SK-N-SH (cell line): ENCODE data around the gene PACSIN3. TPM values are rescaled to one million over a fixed set of nuclear protein-coding genes. Genes with fewer than 3 reads are reported as not detected.
"Not testable (repeated sequence)": the region's sequence is repeated elsewhere in the genome, so short reads cannot be mapped to it uniquely, and the experiment has no call there.

Experiments
- CTCF ChIA-PET: fragments of 300-600, 350-600 bp; formaldehyde crosslinking; extraction: SDS; loops from one replicate; lab custom pipeline; 2021; lab: Yijun Ruan, JAX
- POLR2A ChIA-PET: fragments of 350-600 bp; sonication (Branson Sonifier 250); formaldehyde crosslinking; extraction: SDS; loops from one replicate; lab custom pipeline; 2020; ENCODE audit warnings: antibody characterized with exemption, inconsistent platforms; lab: Yijun Ruan, JAX
- DNase-seq: peaks from one replicate; pipeline ENCODE4 v3.0.0; 2012
- H2AFZ ChIP-seq: fragments of 200-600 bp; sonication (generic); 2 replicates; pipeline ENCODE4 v1.8.1; 2016; ENCODE audit warnings: antibody characterized with exemption, mild to moderate bottlenecking, low read depth
- H3F3A ChIP-seq: fragments of 200-600 bp; sonication (generic); replicated peaks from 2 replicates; pipeline ENCODE3; 2016; ENCODE audit warnings: antibody characterized with exemption, mild to moderate bottlenecking; ENCODE audit not compliant: insufficient read depth
- H3K27ac ChIP-seq, 2 experiments: fragments of 200-500 bp in 1 of 2; fragments of 200-600 bp in 1 of 2; sonication (Bioruptor generic) in 1 of 2; sonication (generic), shearing (Covaris generic) in 1 of 2; 2 replicates each; pipeline versions ENCODE4 v1.5.1 to v1.6.1; 2014 to 2016; ENCODE audit warnings: low read depth in 2 of 2, inconsistent platforms in 1 of 2, low read length in 1 of 2, mild to moderate bottlenecking in 1 of 2, mixed read lengths in 1 of 2
- H3K27me3 ChIP-seq: fragments of 200-600 bp; sonication (generic), shearing (Covaris generic); 2 replicates; pipeline ENCODE4 v1.6.1; 2016; ENCODE audit warnings: mixed run types; ENCODE audit not compliant: insufficient read depth
- H3K36me3 ChIP-seq, 2 experiments: fragments of 200-500 bp in 1 of 2; fragments of 200-600 bp in 1 of 2; sonication (Bioruptor generic) in 1 of 2; sonication (generic) in 1 of 2; replicated peaks in 1 of 2; 2 replicates each; pipeline versions ENCODE3 to v1.5.1; 2014 to 2016; ENCODE audit warnings: low read length in 1 of 2, mild to moderate bottlenecking in 1 of 2; ENCODE audit not compliant: insufficient read depth in 2 of 2, control insufficient read depth in 1 of 2
- H3K4me1 ChIP-seq, 2 experiments: fragments of 200-500 bp in 1 of 2; fragments of 200-600 bp in 1 of 2; sonication (Bioruptor generic) in 1 of 2; sonication (generic), shearing (Covaris generic) in 1 of 2; 2 replicates each; pipeline versions ENCODE4 v1.5.1 to v1.6.1; 2014 to 2016; ENCODE audit warnings: low read depth in 1 of 2, low read length in 1 of 2, mixed run types in 1 of 2; ENCODE audit not compliant: insufficient read depth in 2 of 2, control insufficient read depth in 1 of 2
- H3K4me2 ChIP-seq: fragments of 200-600 bp; sonication (generic), shearing (Covaris generic); 2 replicates; pipeline ENCODE4 v1.6.1; 2017; ENCODE audit warnings: mixed run types
- H3K4me3 ChIP-seq, 2 experiments: fragments of 200-500 bp in 1 of 2; fragments of 200-600 bp in 1 of 2; sonication (Bioruptor generic) in 1 of 2; sonication (generic), shearing (Covaris generic) in 1 of 2; 2 replicates each; pipeline versions ENCODE4 v1.5.1 to v1.8.1; 2014 to 2016; ENCODE audit warnings: low read depth in 2 of 2, inconsistent platforms in 1 of 2, low read length in 1 of 2, mild to moderate bottlenecking in 1 of 2, mixed read lengths in 1 of 2, moderate library complexity in 1 of 2
- H3K79me2 ChIP-seq: fragments of 200-600 bp; sonication (generic); 2 replicates; pipeline ENCODE4 v1.8.1; 2017; ENCODE audit warnings: mild to moderate bottlenecking; ENCODE audit not compliant: insufficient read depth
- H3K9ac ChIP-seq: fragments of 200-600 bp; sonication (generic); 2 replicates; pipeline ENCODE4 v1.6.1; 2017; ENCODE audit warnings: mixed run types
- H3K9me2 ChIP-seq: fragments of 200-600 bp; sonication (generic); 2 replicates; pipeline ENCODE4 v1.6.1; 2017; ENCODE audit warnings: mixed run types
- H3K9me3 ChIP-seq: fragments of 200-600 bp; sonication (generic); 2 replicates; pipeline ENCODE4 v1.6.1; 2017; ENCODE audit warnings: mixed run types, mild to moderate bottlenecking, moderate library complexity
- H4K20me1 ChIP-seq: fragments of 200-600 bp; sonication (generic); 2 replicates; pipeline ENCODE4 v1.6.1; 2017; ENCODE audit warnings: mild to moderate bottlenecking, mixed run types; ENCODE audit not compliant: insufficient read depth
- CTCF ChIP-seq: fragments of 200-600 bp; sonication (generic); IDR thresholded peaks from 2 replicates; pipeline ENCODE4 v1.6.1; 2017; ENCODE audit warnings: antibody characterized with exemption, mild to moderate bottlenecking, moderate library complexity
- FOXJ3 ChIP-seq: sonication (generic); formaldehyde crosslinking; IDR thresholded peaks from 2 replicates; pipeline ENCODE4 v1.5.1; 2020; ENCODE audit warnings: mild to moderate bottlenecking, missing genetic modification reagents
- FOXM1 ChIP-seq: IDR thresholded peaks from 2 replicates; pipeline ENCODE4 v1.4.0; 2012; ENCODE audit warnings: low read depth, mild to moderate bottlenecking
- MXI1 ChIP-seq: IDR thresholded peaks from 2 replicates; pipeline ENCODE4 v1.6.1; 2012; ENCODE audit warnings: mild to moderate bottlenecking, low read depth, low read length, improper control_type of control experiment
- NFIC ChIP-seq: IDR thresholded peaks from 2 replicates; pipeline ENCODE4 v1.4.0; 2012; ENCODE audit warnings: borderline replicate concordance
- NRF1 ChIP-seq: IDR thresholded peaks from 2 replicates; pipeline ENCODE4 v1.6.1; 2012; ENCODE audit warnings: low read depth, mild to moderate bottlenecking, low read length
- PBX3 ChIP-seq: IDR thresholded peaks from 2 replicates; pipeline ENCODE4; 2012
- POLR2AphosphoS5 ChIP-seq: IDR thresholded peaks from 2 replicates; pipeline ENCODE4 v1.6.1; 2012; ENCODE audit warnings: low read depth, low read length
- RCOR1 ChIP-seq: fragments of 150-350 bp; IDR thresholded peaks from 2 replicates; pipeline ENCODE4 v1.6.1; 2017; ENCODE audit warnings: antibody characterized with exemption, low read length
- RFX5 ChIP-seq: IDR thresholded peaks from 2 replicates; pipeline ENCODE4 v1.6.1; 2012; ENCODE audit warnings: mild to moderate bottlenecking, improper control_type of control experiment, low read length
- RXRA ChIP-seq: IDR thresholded peaks from 2 replicates; pipeline ENCODE4 v1.4.0; 2012; ENCODE audit warnings: low read depth, mild to moderate bottlenecking, borderline replicate concordance
- SMC3 ChIP-seq: IDR thresholded peaks from 2 replicates; pipeline ENCODE4 v1.6.1; 2012; ENCODE audit warnings: low read depth, low read length, improper control_type of control experiment
- TAF1 ChIP-seq: IDR thresholded peaks from 2 replicates; pipeline ENCODE4 v1.6.1; 2012; ENCODE audit warnings: low read depth, mild to moderate bottlenecking, low read length, moderate library complexity, borderline replicate concordance
- TCF12 ChIP-seq: IDR thresholded peaks from 2 replicates; pipeline ENCODE4 v1.4.0; 2012
- USF1 ChIP-seq: IDR thresholded peaks from 2 replicates; pipeline ENCODE4 v1.4.0; 2012; ENCODE audit warnings: low read depth, borderline replicate concordance
- WGBS: methylation state at CpG from one replicate; pipeline ENCODE4 v1.1.6; 2017; ENCODE audit warnings: low lambda C conversion rate; 5-methylcytosine and 5-hydroxymethylcytosine counted together
- polyA plus RNA-seq, 3 experiments: library from polyadenylated mRNA; depleted of rRNA; stranded (reverse); fragments of >200 nt; gene quantifications; 2 replicates each; pipeline ENCODE4 v1.2.3, GENCODE V29; 2012

PACSIN3 gene
- polyA plus RNA-seq, 1 of the 3 experiments (the other 2 are of a cell fraction): 31.1 TPM

GRCh38 chr11:47201015-47201414 lies 14.8 kb upstream of the PACSIN3 start:
- H3K9ac ChIP-seq: no peak overlapping the region
- CTCF ChIA-PET: interaction anchor here (1.0 to 1.7 kb wide), 2 partner anchors 58 to 173 kb away, joined by 3 to 7 read pairs; no protein-coding TSS in a partner anchor
- H3K9me3 ChIP-seq: no peaks in the 10 kb centered on the region
- H3K79me2 ChIP-seq: no peaks in the 10 kb centered on the region
- no peaks in the 10 kb centered on the region for H3K36me3 ChIP-seq
- no peak for DNase-seq
- H2AFZ ChIP-seq: no peak overlapping the region
- H4K20me1 ChIP-seq: no peaks in the 10 kb centered on the region
- no peak overlapping the region for H3K4me2 ChIP-seq
- POLR2A ChIA-PET: no interaction called here
- no peaks in the 10 kb centered on the region for H3K27me3 ChIP-seq
- no peaks in the 10 kb centered on the region for H3F3A ChIP-seq
- 75% methylated on average over 4 of the region's 4 CpGs for WGBS
- no peak overlapping the region for H3K4me3 ChIP-seq
- no peak overlapping the region for H3K27ac ChIP-seq
- no peak for TF ChIP-seq TAF1
- no peak for TF ChIP-seq NRF1
- TF ChIP-seq FOXJ3 (CRISPR knock-in tag): no peak
- TF ChIP-seq TCF12: no peak
- TF ChIP-seq SMC3: no peak
- TF ChIP-seq FOXM1: no peak
- TF ChIP-seq POLR2AphosphoS5: no peak
- TF ChIP-seq USF1: no peak
- H3K4me1 ChIP-seq: peaks cover 0 to 4% of the 10 kb centered on the region in 2 experiments; a peak in 2 of 4 replicates
- no peaks in the 10 kb centered on the region for H3K9me2 ChIP-seq

GRCh38 chr11:47198161-47198560 lies 11.9 kb upstream of the PACSIN3 start:
- WGBS: 89% methylated on average over 8 of the region's 9 CpGs
- CTCF ChIA-PET, H3K27ac ChIP-seq, DNase-seq, H3K9ac ChIP-seq, H3K4me1 ChIP-seq, H3K9me2 ChIP-seq, H3K4me3 ChIP-seq, POLR2A ChIA-PET, H3K4me2 ChIP-seq, H3K9me3 ChIP-seq, H2AFZ ChIP-seq, H3K27me3 ChIP-seq, H3F3A ChIP-seq, H4K20me1 ChIP-seq, H3K36me3 ChIP-seq, H3K79me2 ChIP-seq: not testable (repeated sequence)

GRCh38 chr11:47192111-47192510 lies 5.9 kb upstream of the PACSIN3 start:
- TF ChIP-seq POLR2AphosphoS5 (no peak), TCF12 (0 out of 2 replicates have a peak, but pooled peaks have one; percentile 13), CTCF (no peak), RXRA (no peak), PBX3 (0 out of 2 replicates have a peak, but pooled peaks have one; percentile 6), MXI1 (no peak), RCOR1 (no peak), NFIC (peak; percentile 39; the same call in 1 of the 2 replicates), RFX5 (no peak)
- TF ChIP-seq, all 33 proteins: peak for 3
- CTCF ChIA-PET: no interaction called here
- Histone ChIP-seq H3K27me3 (no peaks in the 10 kb centered on the region), H4K20me1 (no peaks in the 10 kb centered on the region), H3K36me3 (no peaks in the 10 kb centered on the region), H3K9ac (no peak overlapping the region), H3K79me2 (no peaks in the 10 kb centered on the region), H2AFZ (no peak overlapping the region), H3K4me3 (no peak overlapping the region), H3K4me2 (no peak overlapping the region), H3F3A (peaks cover 22% of the 10 kb centered on the region), H3K27ac (no peak overlapping the region), H3K9me3 (no peaks in the 10 kb centered on the region), H3K4me1 (peaks cover 4 to 16% of the 10 kb centered on the region in 2 experiments; a peak in 3 of 4 replicates), H3K9me2 (no peaks in the 10 kb centered on the region)
- POLR2A ChIA-PET: interaction anchor here (0.8 kb wide), 1 partner anchor 22 kb away, joined by 3 read pairs; the partner anchor contains the start of gene DDB2
- DNase-seq: no peak
- WGBS: 75% methylated on average over 4 of the region's 4 CpGs
